Fibroblast of lung (primary cell): Measurements from ENCODE around the gene KLF4.
A peak's percentile ranks its signal among the peaks of the same experiment; 100 is the strongest.

Experiments
- CTCF ChIP-seq, 2 donors: IDR thresholded peaks in 1 of 2; conservative IDR thresholded peaks in 1 of 2; 1 replicate in 1 of 2; 2 replicates in 1 of 2; pipeline ENCODE4 v1.5.1; 2011 to 2012; ENCODE audit warnings: low read length in 2 of 2, control low read depth in 1 of 2, inconsistent platforms in 1 of 2, low read depth in 1 of 2, mild to moderate bottlenecking in 1 of 2
- EZH2 ChIP-seq: IDR thresholded peaks from 2 replicates; pipeline ENCODE4 v1.5.1; 2012; ENCODE audit warnings: low read length, control low read depth, mild to moderate bottlenecking; ENCODE audit errors: missing control alignments

GRCh38 chr9:107484117-107484723 is 5.3 kb downstream of the KLF4 start:
- TF ChIP-seq CTCF (conservative IDR thresholded peaks at IDR 0.05 in 1 of 2, IDR thresholded peaks at IDR 0.05 in 1 of 2; ENCODE audit: low read depth in 1 of 2, low read length in 2 of 2) = peak; percentile 51 to 56
- TF ChIP-seq EZH2 = no peak
